Measurements from ENCODE around the gene OR6J1.

GRCh38 chr14:22593601-22594000 lies 50.6 kb downstream of the OR6J1 start:
- TF ChIP-seq CTCF (IDR thresholded peaks at IDR 0.05) (no peak), POLR2A (IDR thresholded peaks at IDR 0.05) (no peak)

Measured in thyroid gland (tissue), 4 donors.